ENCODE measurements around the gene GALNT10.

DNA sequence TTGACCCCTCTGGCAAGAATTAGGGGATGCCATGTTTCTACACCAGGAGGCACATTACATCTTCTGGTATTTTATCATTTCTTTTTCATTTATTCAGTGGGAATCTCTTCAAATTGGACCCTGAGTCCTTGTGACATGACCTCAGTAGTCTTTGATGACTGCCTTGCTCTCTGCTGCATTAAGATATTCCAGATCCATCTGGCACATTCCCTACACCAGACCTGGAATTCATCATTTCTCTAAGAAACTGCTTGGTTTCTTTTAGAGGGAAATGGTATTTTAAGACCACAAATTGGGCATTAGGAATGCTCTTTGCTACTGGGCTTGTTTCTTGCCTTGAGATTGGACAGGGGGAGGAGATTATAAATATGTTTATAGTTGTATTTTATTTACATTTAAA, 61.0 kb downstream of the GALNT10 start:
- TF ChIP-seq CTCF (IDR thresholded peaks at IDR 0.05; ENCODE audit: borderline replicate concordance, extremely low read depth, low read length, poor library complexity, severe bottlenecking) (no peak), EZH2 (IDR thresholded peaks at IDR 0.05; ENCODE audit: borderline replicate concordance, low read depth, low read length, severe bottlenecking) (no peak)
